ENCODE data around the gene TAT.
"Not testable (repeated sequence)": the region's sequence is repeated elsewhere in the genome, so short reads cannot be mapped to it uniquely, and the experiment has no call there.

- not testable (repeated sequence) for TF ChIP-seq POLR2A, POLR2AphosphoS5, EP300 (IDR thresholded peaks at IDR 0.05)
- TF ChIP-seq, protein P1, sequence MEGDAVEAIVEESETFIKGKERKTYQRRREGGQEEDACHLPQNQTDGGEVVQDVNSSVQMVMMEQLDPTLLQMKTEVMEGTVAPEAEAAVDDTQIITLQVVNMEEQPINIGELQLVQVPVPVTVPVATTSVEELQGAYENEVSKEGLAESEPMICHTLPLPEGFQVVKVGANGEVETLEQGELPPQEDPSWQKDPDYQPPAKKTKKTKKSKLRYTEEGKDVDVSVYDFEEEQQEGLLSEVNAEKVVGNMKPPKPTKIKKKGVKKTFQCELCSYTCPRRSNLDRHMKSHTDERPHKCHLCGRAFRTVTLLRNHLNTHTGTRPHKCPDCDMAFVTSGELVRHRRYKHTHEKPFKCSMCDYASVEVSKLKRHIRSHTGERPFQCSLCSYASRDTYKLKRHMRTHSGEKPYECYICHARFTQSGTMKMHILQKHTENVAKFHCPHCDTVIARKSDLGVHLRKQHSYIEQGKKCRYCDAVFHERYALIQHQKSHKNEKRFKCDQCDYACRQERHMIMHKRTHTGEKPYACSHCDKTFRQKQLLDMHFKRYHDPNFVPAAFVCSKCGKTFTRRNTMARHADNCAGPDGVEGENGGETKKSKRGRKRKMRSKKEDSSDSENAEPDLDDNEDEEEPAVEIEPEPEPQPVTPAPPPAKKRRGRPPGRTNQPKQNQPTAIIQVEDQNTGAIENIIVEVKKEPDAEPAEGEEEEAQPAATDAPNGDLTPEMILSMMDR (IDR thresholded peaks at IDR 0.05), result not testable (repeated sequence)
Measured at GRCh38 chr16:71590071-71590470, 13.2 kb upstream of the TAT start.

Data from suprapubic skin (tissue), 4 donors.